ENCODE measurements around the gene FAM20A. TPM values are rescaled to one million over a fixed set of nuclear protein-coding genes. Genes with fewer than 3 reads are reported as not detected.

FAM20A gene
- total RNA-seq, 1 experiment from 2014 or later = not detected

GRCh38 chr17:68612209-68612922, 11.2 kb upstream of the FAM20A start:
- DNase-seq (ENCODE audit: low read depth) = no peak
- in situ Hi-C loops (cut with HindIII; ENCODE audit: low pct_unique_long_range_greater_than_20kb, low sequenced_read_pairs) = no loop called here

- in situ Hi-C loops (cut with HindIII; ENCODE audit: low pct_unique_long_range_greater_than_20kb, low sequenced_read_pairs) = no loop called here
- no peak for DNase-seq (ENCODE audit: low read depth)
These were observed 10.4 kb upstream of the FAM20A start for GRCh38 chr17:68611353-68612208.

GRCh38 chr17:68610554-68610953, 9.4 kb upstream of the FAM20A start:
- no peak for DNase-seq (ENCODE audit: low read depth)
- in situ Hi-C loops (cut with HindIII; ENCODE audit: low pct_unique_long_range_greater_than_20kb, low sequenced_read_pairs) = no loop called here

GRCh38 chr17:68608515-68609130, 7.5 kb upstream of the FAM20A start:
- in situ Hi-C loops (cut with HindIII; ENCODE audit: low pct_unique_long_range_greater_than_20kb, low sequenced_read_pairs) = no loop called here

GRCh38 chr17:68606451-68607307, 5.5 kb upstream of the FAM20A start:
- in situ Hi-C loops (cut with HindIII; ENCODE audit: low pct_unique_long_range_greater_than_20kb, low sequenced_read_pairs) = no loop called here
- no peak for DNase-seq (ENCODE audit: low read depth)

More at GRCh38 chr17:68608515-68609130, 7.5 kb upstream of the FAM20A start:
- no peak for DNase-seq (ENCODE audit: low read depth)

GRCh38 chr17:68605914-68606313, 4.7 kb upstream of the FAM20A start:
- in situ Hi-C loops (cut with HindIII; ENCODE audit: low pct_unique_long_range_greater_than_20kb, low sequenced_read_pairs) = no loop called here
- no peak for DNase-seq (ENCODE audit: low read depth)

GRCh38 chr17:68603656-68604055, 2.5 kb upstream of the FAM20A start:
- in situ Hi-C loops (cut with HindIII; ENCODE audit: low pct_unique_long_range_greater_than_20kb, low sequenced_read_pairs) = no loop called here
- DNase-seq (ENCODE audit: low read depth) = no peak

- no peak for DNase-seq (ENCODE audit: low read depth)
- in situ Hi-C loops (cut with HindIII; ENCODE audit: low pct_unique_long_range_greater_than_20kb, low sequenced_read_pairs) = no loop called here
These were observed 1.9 kb upstream of the FAM20A start for GRCh38 chr17:68603027-68603426.

- no peak for DNase-seq (ENCODE audit: low read depth)
- in situ Hi-C loops (cut with HindIII; ENCODE audit: low pct_unique_long_range_greater_than_20kb, low sequenced_read_pairs) = no loop called here
These were observed 1.1 kb upstream of the FAM20A start for GRCh38 chr17:68602289-68602688.

- no peak for DNase-seq (ENCODE audit: low read depth)
- in situ Hi-C loops (cut with HindIII; ENCODE audit: low pct_unique_long_range_greater_than_20kb, low sequenced_read_pairs) = no loop called here
These were observed 560 bp upstream of the FAM20A start for GRCh38 chr17:68601565-68602288.

GRCh38 chr17:68600067-68600930, 868 bp downstream of the FAM20A start:
- DNase-seq (ENCODE audit: low read depth) = no peak
- in situ Hi-C loops (cut with HindIII; ENCODE audit: low pct_unique_long_range_greater_than_20kb, low sequenced_read_pairs) = no loop called here

GRCh38 chr17:68599552-68600066, 1.6 kb downstream of the FAM20A start:
- in situ Hi-C loops (cut with HindIII; ENCODE audit: low pct_unique_long_range_greater_than_20kb, low sequenced_read_pairs) = no loop called here
- DNase-seq (ENCODE audit: low read depth) = no peak

GRCh38 chr17:68599091-68599490, 2.1 kb downstream of the FAM20A start:
- in situ Hi-C loops (cut with HindIII; ENCODE audit: low pct_unique_long_range_greater_than_20kb, low sequenced_read_pairs) = no loop called here
- DNase-seq (ENCODE audit: low read depth) = no peak

- no peak for DNase-seq (ENCODE audit: low read depth)
- in situ Hi-C loops (cut with HindIII; ENCODE audit: low pct_unique_long_range_greater_than_20kb, low sequenced_read_pairs) = no loop called here
These were observed 2.6 kb downstream of the FAM20A start for GRCh38 chr17:68598545-68598961.

- no peak for DNase-seq (ENCODE audit: low read depth)
- in situ Hi-C loops (cut with HindIII; ENCODE audit: low pct_unique_long_range_greater_than_20kb, low sequenced_read_pairs) = no loop called here
These were observed 3.1 kb downstream of the FAM20A start for GRCh38 chr17:68598074-68598473.

GRCh38 chr17:68596411-68596945, 4.7 kb downstream of the FAM20A start:
- in situ Hi-C loops (cut with HindIII; ENCODE audit: low pct_unique_long_range_greater_than_20kb, low sequenced_read_pairs) = no loop called here
- no peak for DNase-seq (ENCODE audit: low read depth)
